Measurements from ENCODE around the gene TGFBRAP1.

- TF ChIP-seq POLR2AphosphoS5 (IDR thresholded peaks at IDR 0.05): no peak
- TF ChIP-seq, protein P1, sequence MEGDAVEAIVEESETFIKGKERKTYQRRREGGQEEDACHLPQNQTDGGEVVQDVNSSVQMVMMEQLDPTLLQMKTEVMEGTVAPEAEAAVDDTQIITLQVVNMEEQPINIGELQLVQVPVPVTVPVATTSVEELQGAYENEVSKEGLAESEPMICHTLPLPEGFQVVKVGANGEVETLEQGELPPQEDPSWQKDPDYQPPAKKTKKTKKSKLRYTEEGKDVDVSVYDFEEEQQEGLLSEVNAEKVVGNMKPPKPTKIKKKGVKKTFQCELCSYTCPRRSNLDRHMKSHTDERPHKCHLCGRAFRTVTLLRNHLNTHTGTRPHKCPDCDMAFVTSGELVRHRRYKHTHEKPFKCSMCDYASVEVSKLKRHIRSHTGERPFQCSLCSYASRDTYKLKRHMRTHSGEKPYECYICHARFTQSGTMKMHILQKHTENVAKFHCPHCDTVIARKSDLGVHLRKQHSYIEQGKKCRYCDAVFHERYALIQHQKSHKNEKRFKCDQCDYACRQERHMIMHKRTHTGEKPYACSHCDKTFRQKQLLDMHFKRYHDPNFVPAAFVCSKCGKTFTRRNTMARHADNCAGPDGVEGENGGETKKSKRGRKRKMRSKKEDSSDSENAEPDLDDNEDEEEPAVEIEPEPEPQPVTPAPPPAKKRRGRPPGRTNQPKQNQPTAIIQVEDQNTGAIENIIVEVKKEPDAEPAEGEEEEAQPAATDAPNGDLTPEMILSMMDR (IDR thresholded peaks at IDR 0.05): no peak
- no peak for TF ChIP-seq EP300 (IDR thresholded peaks at IDR 0.05)
- no peak for TF ChIP-seq POLR2A (IDR thresholded peaks at IDR 0.05)
These were observed 71.6 kb downstream of the TGFBRAP1 start for GRCh38 chr2:105257981-105258380.

All from gastroesophageal sphincter (tissue), 3 donors.